Stimulated activated naive CD8-positive, alpha-beta T cell treated with anti-CD3 and anti-CD28 coated beads, Interleukin-15, Interleukin-2, amounts not matched to agents 100 ng/mL and 50 ng/mL, for 24 hours (primary cell): ENCODE data around the gene PFKP.
"Not testable (repeated sequence)": the region's sequence is repeated elsewhere in the genome, so short reads cannot be mapped to it uniquely, and the experiment has no call there.

Experiments
- H3K27ac Mint-ChIP-seq: one replicate; pipeline ENCODE4 v1.8.0; 2021; ENCODE audit warnings: mild to moderate bottlenecking, mixed read lengths
- H3K27me3 Mint-ChIP-seq: one replicate; pipeline ENCODE4 v1.8.0; 2021; ENCODE audit warnings: mixed read lengths
- H3K36me3 Mint-ChIP-seq: one replicate; pipeline ENCODE4 v1.8.0; 2021; ENCODE audit warnings: low read depth, mixed read lengths
- H3K4me1 Mint-ChIP-seq: one replicate; pipeline ENCODE4 v1.8.0; 2021; ENCODE audit warnings: low read depth, mixed read lengths
- H3K4me3 Mint-ChIP-seq: one replicate; pipeline ENCODE4 v1.8.0; 2021; ENCODE audit warnings: mild to moderate bottlenecking, mixed read lengths
- H3K9me3 Mint-ChIP-seq: one replicate; pipeline ENCODE4 v1.8.0; 2021; ENCODE audit warnings: mixed read lengths

Gene PFKP

GRCh38 chr10:3106328-3106727 lies 39.0 kb downstream of the PFKP start:
- not testable (repeated sequence) for H3K9me3 Mint-ChIP-seq, H3K27me3 Mint-ChIP-seq, H3K4me1 Mint-ChIP-seq, H3K27ac Mint-ChIP-seq, H3K4me3 Mint-ChIP-seq
- peaks cover 81% of the 10 kb centered on the region for H3K36me3 Mint-ChIP-seq

DNA sequence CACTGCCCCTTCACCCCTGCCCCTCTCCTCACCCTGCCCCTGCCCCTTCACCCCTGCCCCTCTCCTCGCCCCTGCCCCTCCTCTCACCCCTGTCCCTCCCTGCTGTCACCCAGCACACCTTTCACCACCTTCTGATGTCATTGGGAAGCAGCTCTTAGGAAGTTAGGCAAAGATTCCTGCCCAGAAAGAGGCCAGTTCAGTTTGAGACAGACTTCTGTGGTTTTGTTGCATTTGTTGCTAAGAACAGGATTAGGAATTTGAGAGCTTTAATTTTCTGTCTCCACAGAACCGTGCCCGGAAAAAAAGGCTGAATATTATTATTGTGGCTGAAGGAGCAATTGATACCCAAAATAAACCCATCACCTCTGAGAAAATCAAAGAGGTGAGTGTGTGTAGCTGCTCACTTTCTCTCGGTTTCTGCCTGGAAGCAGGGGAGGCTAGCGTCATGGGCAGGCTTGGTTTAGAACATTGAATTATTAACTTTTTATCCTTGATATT lies 39.6 kb downstream of the PFKP start:
- H3K27ac Mint-ChIP-seq: no peak overlapping the region
- H3K27me3 Mint-ChIP-seq: no peaks in the 10 kb centered on the region
- peaks cover 83% of the 10 kb centered on the region for H3K36me3 Mint-ChIP-seq
- no peaks in the 10 kb centered on the region for H3K9me3 Mint-ChIP-seq
- no peak overlapping the region for H3K4me3 Mint-ChIP-seq
- peaks cover 4% of the 10 kb centered on the region for H3K4me1 Mint-ChIP-seq

DNA sequence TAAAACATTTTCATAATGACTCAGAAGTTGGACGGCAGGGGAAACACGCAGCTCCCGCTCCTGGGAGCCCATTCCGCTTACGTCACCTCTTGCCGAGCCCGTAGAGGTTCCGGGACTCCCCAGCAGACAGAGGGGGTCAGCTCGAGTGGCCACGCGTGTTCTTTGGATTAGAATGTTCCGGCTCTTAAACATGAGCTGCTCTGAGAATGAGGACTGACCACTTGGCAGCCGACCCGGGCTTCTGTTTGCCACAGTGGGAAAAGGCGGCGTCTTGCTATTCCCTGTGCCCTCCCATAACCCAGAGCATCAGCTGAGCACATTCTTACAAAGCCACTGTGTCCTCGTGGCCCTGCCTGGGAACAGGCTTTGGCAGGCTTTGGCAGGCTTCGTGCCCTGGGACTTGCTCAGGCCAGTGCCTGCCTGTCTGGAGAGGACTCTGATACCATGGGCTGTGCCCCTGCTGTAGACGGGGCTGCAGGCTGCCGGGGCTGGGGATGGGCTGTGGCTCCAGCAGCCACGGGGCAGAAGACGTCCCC lies 40.1 kb downstream of the PFKP start:
- Mint-ChIP-seq H3K4me3 (no peak overlapping the region), H3K9me3 (no peaks in the 10 kb centered on the region), H3K36me3 (peaks cover 83% of the 10 kb centered on the region), H3K27me3 (no peaks in the 10 kb centered on the region), H3K27ac (no peak overlapping the region), H3K4me1 (peaks cover 4% of the 10 kb centered on the region)

DNA sequence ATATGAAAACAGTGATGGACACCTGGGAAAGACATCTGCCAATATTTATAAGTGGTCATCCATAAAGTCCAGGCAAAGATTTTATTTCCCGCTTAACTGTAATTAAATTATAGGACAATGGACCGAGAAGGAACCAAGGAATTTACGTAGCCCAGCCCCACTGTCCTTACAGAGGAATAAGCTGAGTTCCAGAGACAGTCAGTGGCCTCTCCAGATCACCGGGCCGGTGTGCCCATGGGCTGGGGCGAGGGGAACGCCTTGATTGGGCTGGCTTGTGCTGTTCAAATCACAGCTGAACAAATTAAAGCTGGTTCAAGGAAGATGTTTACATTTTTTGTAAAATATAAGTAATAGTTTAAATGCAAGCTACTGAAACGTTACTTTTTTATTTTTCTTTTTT lies 40.7 kb downstream of the PFKP start:
- Mint-ChIP-seq H3K36me3 (peaks cover 83% of the 10 kb centered on the region), H3K4me1 (peaks cover 4% of the 10 kb centered on the region), H3K27ac (no peak overlapping the region), H3K9me3 (no peaks in the 10 kb centered on the region), H3K4me3 (no peak overlapping the region), H3K27me3 (no peaks in the 10 kb centered on the region)

- no peak overlapping the region for H3K4me3 Mint-ChIP-seq
- peaks cover 4% of the 10 kb centered on the region for H3K4me1 Mint-ChIP-seq
- no peaks in the 10 kb centered on the region for H3K9me3 Mint-ChIP-seq
- no peaks in the 10 kb centered on the region for H3K27me3 Mint-ChIP-seq
- H3K27ac Mint-ChIP-seq: no peak overlapping the region
- peaks cover 83% of the 10 kb centered on the region for H3K36me3 Mint-ChIP-seq
Measured at GRCh38 chr10:3108575-3109105, 41.3 kb downstream of the PFKP start.

- H3K4me3 Mint-ChIP-seq: no peak overlapping the region
- no peak overlapping the region for H3K27ac Mint-ChIP-seq
- H3K4me1 Mint-ChIP-seq: peaks cover 4% of the 10 kb centered on the region
- no peaks in the 10 kb centered on the region for H3K9me3 Mint-ChIP-seq
- H3K27me3 Mint-ChIP-seq: no peaks in the 10 kb centered on the region
- peaks cover 81% of the 10 kb centered on the region for H3K36me3 Mint-ChIP-seq
Measured at GRCh38 chr10:3109196-3109595, 41.8 kb downstream of the PFKP start.

DNA sequence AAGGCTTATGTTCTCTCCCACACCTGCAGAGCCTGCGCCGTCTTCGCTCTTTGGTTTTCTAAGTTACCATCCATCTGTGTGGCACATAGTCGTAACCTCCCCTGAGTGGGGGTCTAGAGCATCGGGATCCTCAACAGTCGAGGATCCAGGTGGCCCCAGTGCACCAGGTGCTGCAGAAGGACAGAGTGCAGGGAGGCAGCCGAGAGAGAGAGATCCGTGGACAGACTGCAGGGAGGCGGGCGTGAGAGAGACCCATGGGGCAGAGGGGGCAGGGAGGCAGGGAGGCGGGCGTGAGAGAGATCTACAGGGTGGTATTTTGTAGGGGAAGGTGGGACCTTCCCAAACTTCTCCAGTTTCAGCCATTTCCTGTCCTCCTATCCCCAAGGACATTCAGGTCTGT lies 42.3 kb downstream of the PFKP start:
- Mint-ChIP-seq H3K36me3 (peaks cover 81% of the 10 kb centered on the region), H3K27ac (peak overlapping the region; percentile 72), H3K9me3 (no peaks in the 10 kb centered on the region), H3K27me3 (no peaks in the 10 kb centered on the region), H3K4me1 (peaks cover 4% of the 10 kb centered on the region), H3K4me3 (no peak overlapping the region)

DNA sequence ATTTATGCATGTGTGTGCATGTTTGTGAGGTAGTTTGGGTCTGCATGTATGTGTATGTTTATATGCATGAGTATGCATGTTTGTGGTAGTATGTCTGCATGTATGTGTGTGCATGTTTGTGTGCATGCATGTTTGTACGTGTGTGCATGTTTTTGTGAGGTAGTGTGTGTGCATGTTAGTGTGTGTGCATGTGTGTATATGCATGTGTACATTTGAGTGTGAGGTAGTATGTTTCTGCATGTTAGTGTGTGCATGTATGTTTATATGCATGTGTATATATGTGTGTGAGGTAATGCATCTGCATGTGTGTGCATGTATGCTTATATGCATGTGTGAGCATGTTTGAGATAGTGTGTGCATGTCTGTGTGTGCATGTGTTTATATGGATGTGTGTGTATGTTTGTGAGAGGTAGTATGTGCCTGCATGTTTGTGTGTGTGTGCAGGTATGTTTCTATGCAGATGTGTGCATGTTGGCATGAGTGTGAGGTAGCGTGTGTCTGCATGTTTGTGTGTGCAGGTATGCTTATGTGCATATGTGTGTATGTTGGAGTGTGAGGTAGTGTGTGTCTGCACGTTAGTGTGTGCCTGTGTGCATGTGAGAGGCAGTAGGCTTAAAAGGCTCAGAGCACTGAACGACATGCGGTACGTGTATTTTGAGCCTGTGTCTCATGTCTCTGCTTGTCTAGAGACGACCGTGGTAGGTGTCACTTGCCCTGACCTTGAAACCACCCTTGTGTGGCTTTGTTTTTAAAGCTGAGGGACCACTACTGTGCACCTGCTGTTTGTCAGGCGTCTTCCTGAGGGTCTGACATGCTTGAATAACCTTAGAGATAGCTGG lies 43.7 kb downstream of the PFKP start:
- Mint-ChIP-seq H3K9me3 (no peaks in the 10 kb centered on the region), H3K27ac (no peak overlapping the region), H3K4me1 (peaks cover 4% of the 10 kb centered on the region), H3K36me3 (peaks cover 84% of the 10 kb centered on the region), H3K27me3 (no peaks in the 10 kb centered on the region), H3K4me3 (no peak overlapping the region)

GRCh38 chr10:3111621-3112163 lies 44.3 kb downstream of the PFKP start:
- H3K27ac Mint-ChIP-seq: no peak overlapping the region
- peaks cover 91% of the 10 kb centered on the region for H3K36me3 Mint-ChIP-seq
- no peaks in the 10 kb centered on the region for H3K27me3 Mint-ChIP-seq
- H3K9me3 Mint-ChIP-seq: no peaks in the 10 kb centered on the region
- H3K4me1 Mint-ChIP-seq: peaks cover 4% of the 10 kb centered on the region
- H3K4me3 Mint-ChIP-seq: no peak overlapping the region

DNA sequence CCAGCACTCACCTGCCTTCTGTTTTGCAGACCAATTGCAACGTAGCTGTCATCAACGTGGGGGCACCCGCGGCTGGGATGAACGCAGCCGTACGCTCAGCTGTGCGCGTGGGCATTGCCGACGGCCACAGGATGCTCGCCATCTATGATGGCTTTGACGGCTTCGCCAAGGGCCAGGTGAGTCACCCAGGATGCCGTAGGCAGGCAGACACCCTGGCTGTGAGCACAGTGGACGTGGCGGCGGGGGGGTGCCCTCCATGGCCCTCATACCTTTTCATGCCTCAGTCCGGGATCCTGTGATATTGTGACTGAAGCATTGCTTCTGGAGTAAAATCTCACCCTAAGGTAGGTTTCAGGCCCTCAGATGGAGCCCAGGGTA lies 46.0 kb downstream of the PFKP start:
- Mint-ChIP-seq H3K4me3 (no peak overlapping the region), H3K27ac (no peak overlapping the region), H3K36me3 (peaks cover 92% of the 10 kb centered on the region), H3K4me1 (peaks cover 4% of the 10 kb centered on the region), H3K27me3 (no peaks in the 10 kb centered on the region), H3K9me3 (no peaks in the 10 kb centered on the region)

DNA sequence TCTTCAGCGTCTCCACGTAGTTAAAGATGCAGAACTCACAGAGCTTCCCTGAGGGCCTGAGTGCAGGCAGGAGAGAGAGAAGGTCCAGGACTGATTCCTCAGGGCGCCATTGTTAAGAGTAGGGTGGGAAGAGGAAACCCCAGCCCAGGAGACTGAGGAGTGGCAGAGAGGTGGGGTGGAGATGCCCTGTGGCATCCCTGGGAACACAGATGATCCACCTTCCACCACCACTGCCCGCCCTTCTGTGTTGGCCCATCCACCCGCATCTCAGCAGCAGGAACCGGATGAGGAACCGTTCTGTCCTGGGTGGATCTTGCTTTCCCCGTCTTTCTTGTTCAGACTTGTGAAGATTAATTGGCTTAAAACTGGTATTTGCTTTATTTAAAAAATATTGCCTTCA lies 48.3 kb downstream of the PFKP start:
- no peak overlapping the region for H3K27ac Mint-ChIP-seq
- H3K27me3 Mint-ChIP-seq: no peaks in the 10 kb centered on the region
- no peak overlapping the region for H3K4me3 Mint-ChIP-seq
- peaks cover 4% of the 10 kb centered on the region for H3K4me1 Mint-ChIP-seq
- peaks cover 95% of the 10 kb centered on the region for H3K36me3 Mint-ChIP-seq
- H3K9me3 Mint-ChIP-seq: no peaks in the 10 kb centered on the region

GRCh38 chr10:3116508-3117100 lies 49.3 kb downstream of the PFKP start:
- Mint-ChIP-seq H3K4me3 (no peak overlapping the region), H3K4me1 (no peaks in the 10 kb centered on the region), H3K27ac (no peak overlapping the region), H3K36me3 (peaks cover 91% of the 10 kb centered on the region), H3K27me3 (no peaks in the 10 kb centered on the region), H3K9me3 (no peaks in the 10 kb centered on the region)

DNA sequence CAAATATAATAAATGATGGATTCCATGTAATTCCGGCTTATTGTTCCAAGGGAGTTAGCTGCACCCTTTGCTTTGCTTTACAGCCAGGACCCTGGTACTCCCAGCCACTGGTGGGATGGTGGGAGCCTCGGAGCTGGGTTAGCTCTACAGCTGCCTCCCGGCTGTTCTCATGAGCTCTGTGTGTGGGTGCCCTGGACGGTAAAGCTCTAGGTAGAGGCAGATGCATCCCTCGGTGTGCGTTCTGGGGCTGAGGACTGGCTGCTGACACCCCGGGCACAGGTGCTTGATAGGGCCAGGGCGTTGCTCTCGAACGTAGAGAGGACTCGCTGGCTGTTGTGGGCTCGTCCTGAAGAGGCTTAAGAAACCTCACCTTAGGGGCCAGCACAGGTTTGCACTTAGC lies 50.1 kb downstream of the PFKP start:
- peaks cover 89% of the 10 kb centered on the region for H3K36me3 Mint-ChIP-seq
- no peak overlapping the region for H3K27ac Mint-ChIP-seq
- no peaks in the 10 kb centered on the region for H3K27me3 Mint-ChIP-seq
- H3K4me1 Mint-ChIP-seq: no peaks in the 10 kb centered on the region
- no peaks in the 10 kb centered on the region for H3K9me3 Mint-ChIP-seq
- H3K4me3 Mint-ChIP-seq: no peak overlapping the region

DNA sequence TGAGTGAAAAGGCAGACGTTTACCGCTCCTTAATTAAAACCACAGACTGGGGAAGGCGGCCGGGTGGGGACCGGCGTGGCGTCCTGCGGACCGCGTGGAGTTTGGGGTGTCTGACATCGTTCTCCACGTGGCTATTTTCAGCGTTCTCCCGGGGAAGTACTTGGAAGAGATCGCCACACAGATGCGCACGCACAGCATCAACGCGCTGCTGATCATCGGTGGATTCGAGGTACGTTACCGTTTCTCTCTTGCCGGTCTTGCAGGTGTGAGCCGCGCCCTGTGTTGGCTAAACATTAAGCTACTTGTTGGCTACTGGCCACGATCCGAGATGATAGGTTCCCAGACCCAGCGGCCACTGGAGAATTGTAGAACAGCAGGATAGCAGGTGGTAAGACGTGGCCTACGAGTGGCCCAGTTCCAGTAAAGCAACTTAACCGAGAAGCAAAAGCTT lies 51.3 kb downstream of the PFKP start:
- Mint-ChIP-seq H3K36me3 (peaks cover 85% of the 10 kb centered on the region), H3K4me1 (no peaks in the 10 kb centered on the region), H3K4me3 (no peak overlapping the region), H3K27ac (no peak overlapping the region), H3K9me3 (no peaks in the 10 kb centered on the region), H3K27me3 (no peaks in the 10 kb centered on the region)
